Hepatocyte (in vitro differentiated cells): Measurements from ENCODE around the gene AK5. TPM values are rescaled to one million over a fixed set of nuclear protein-coding genes. Genes with fewer than 3 reads are reported as not detected.

ENCODE experiments used
- DNase-seq: peaks from one replicate; pipeline ENCODE4 v3.0.0-alpha.2; 2016; ENCODE audit warnings: low spot score
- H2AFZ ChIP-seq: fragments of 200-600 bp; sonication (generic); 2 replicates; pipeline ENCODE4 v1.6.0; 2016; ENCODE audit warnings: antibody characterized with exemption, mild to moderate bottlenecking
- H3K27ac ChIP-seq: fragments of 200-600 bp; sonication (generic); 2 replicates; pipeline ENCODE4 v1.5.1; 2016; ENCODE audit warnings: mild to moderate bottlenecking
- H3K27me3 ChIP-seq: fragments of 200-600 bp; sonication (generic); 2 replicates; pipeline ENCODE4 v1.6.1; 2016
- H3K36me3 ChIP-seq: fragments of 200-600 bp; sonication (generic); replicated peaks from 2 replicates; pipeline ENCODE4 v1.5.1; 2016; ENCODE audit warnings: low read depth; ENCODE audit not compliant: insufficient read depth
- H3K4me1 ChIP-seq: fragments of 200-600 bp; sonication (generic); 2 replicates; pipeline ENCODE4 v1.5.1; 2016; ENCODE audit warnings: mild to moderate bottlenecking, moderate library complexity; ENCODE audit not compliant: insufficient read depth
- H3K4me2 ChIP-seq: fragments of 200-600 bp; sonication (generic); 2 replicates; pipeline ENCODE4 v1.6.0; 2016
- H3K4me3 ChIP-seq: fragments of 200-600 bp; sonication (generic); 2 replicates; pipeline ENCODE4 v1.5.1; 2016; ENCODE audit warnings: mild to moderate bottlenecking
- H3K79me2 ChIP-seq: fragments of 200-600 bp; sonication (generic); 2 replicates; pipeline ENCODE4 v1.6.0; 2017; ENCODE audit warnings: mild to moderate bottlenecking
- H3K9me2 ChIP-seq: fragments of 200-600 bp; sonication (generic); replicated peaks from 2 replicates; pipeline ENCODE4 v1.6.0; 2017; ENCODE audit warnings: mild to moderate bottlenecking; ENCODE audit not compliant: insufficient read depth
- H3K9me3 ChIP-seq: fragments of 200-600 bp; sonication (generic); 2 replicates; pipeline ENCODE4 v1.5.1; 2016; ENCODE audit warnings: low read depth, mild to moderate bottlenecking
- H4K20me1 ChIP-seq: fragments of 200-600 bp; sonication (generic); 2 replicates; pipeline ENCODE4 v1.6.0; 2016; ENCODE audit warnings: mild to moderate bottlenecking; ENCODE audit not compliant: insufficient read depth, poor library complexity, severe bottlenecking
- EZH2 ChIP-seq: fragments of 200-600 bp; sonication (generic); IDR thresholded peaks from 2 replicates; pipeline ENCODE4 v1.6.1; 2016; ENCODE audit warnings: antibody characterized with exemption, mild to moderate bottlenecking, borderline replicate concordance
- EZH2phosphoT487 ChIP-seq: fragments of 200-600 bp; sonication (generic); IDR thresholded peaks from one replicate; pipeline ENCODE4 v1.6.1; 2018; ENCODE audit warnings: antibody characterized with exemption, mild to moderate bottlenecking, low read depth, moderate library complexity; ENCODE audit not compliant: unreplicated experiment, severe bottlenecking
- WGBS: methylation state at CpG from one replicate; pipeline ENCODE4 v1.1.6; 2016; ENCODE audit warnings: low lambda C conversion rate; ENCODE audit errors: missing lambda C conversion rate; 5-methylcytosine and 5-hydroxymethylcytosine counted together
- polyA plus RNA-seq: library from polyadenylated mRNA; unstranded; fragments of >200 nt; fragmentation: Nextera tagmentation; extraction: Ambion mirVana; gene quantifications from 2 replicates; pipeline ENCODE4 v1.2.1, GENCODE V29; 2016
- total RNA-seq: library from RNA; depleted of rRNA; stranded (reverse); fragments of >200 nt; gene quantifications from 2 replicates; pipeline ENCODE4 v1.2.3, GENCODE V29; 2014
- TF ChIP-seq, protein P1 (sequence below): fragments of 200-600 bp; sonication (generic); IDR thresholded peaks from 2 replicates; pipeline ENCODE4 v1.5.1; 2016; ENCODE audit warnings: antibody characterized with exemption, mild to moderate bottlenecking; ENCODE audit not compliant: poor library complexity

AK5 gene
- total and polyA plus RNA-seq, 2 experiments from 2014 or later, result 0.05 TPM; not detected in 1

DNA sequence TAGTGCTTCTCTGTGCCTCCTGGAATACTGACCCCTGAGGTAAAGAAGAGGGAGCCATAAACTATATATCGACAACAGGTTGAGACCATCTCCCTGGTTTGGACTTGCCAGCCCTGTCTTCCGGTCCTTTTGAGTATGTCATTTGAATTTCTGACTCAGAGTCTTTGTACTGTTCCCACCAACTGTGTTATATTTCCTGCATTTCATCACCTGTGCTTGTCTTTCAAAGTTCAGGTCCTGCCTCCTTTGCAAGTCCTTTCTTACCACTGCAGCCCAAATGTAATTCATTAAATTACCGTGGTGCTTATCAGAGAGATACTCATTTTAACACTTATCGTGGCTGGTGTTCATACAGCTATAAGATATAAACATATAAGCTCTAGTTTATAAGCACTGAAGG is 10.7 kb downstream of the AK5 start:
- Histone ChIP-seq H3K4me1 (no peaks in the 10 kb centered on the region), H3K79me2 (no peaks in the 10 kb centered on the region), H2AFZ (no peak overlapping the region), H3K27me3 (peaks cover 9% of the 10 kb centered on the region), H3K4me2 (no peak overlapping the region), H4K20me1 (no peaks in the 10 kb centered on the region), H3K4me3 (no peak overlapping the region), H3K9me3 (no peaks in the 10 kb centered on the region), H3K36me3 (no peaks in the 10 kb centered on the region), H3K27ac (no peak overlapping the region), H3K9me2 (no peaks in the 10 kb centered on the region)
- DNase-seq, result no peak
- WGBS, result 87% methylated on average over 4 of the region's 4 CpGs
- TF ChIP-seq, protein P1, sequence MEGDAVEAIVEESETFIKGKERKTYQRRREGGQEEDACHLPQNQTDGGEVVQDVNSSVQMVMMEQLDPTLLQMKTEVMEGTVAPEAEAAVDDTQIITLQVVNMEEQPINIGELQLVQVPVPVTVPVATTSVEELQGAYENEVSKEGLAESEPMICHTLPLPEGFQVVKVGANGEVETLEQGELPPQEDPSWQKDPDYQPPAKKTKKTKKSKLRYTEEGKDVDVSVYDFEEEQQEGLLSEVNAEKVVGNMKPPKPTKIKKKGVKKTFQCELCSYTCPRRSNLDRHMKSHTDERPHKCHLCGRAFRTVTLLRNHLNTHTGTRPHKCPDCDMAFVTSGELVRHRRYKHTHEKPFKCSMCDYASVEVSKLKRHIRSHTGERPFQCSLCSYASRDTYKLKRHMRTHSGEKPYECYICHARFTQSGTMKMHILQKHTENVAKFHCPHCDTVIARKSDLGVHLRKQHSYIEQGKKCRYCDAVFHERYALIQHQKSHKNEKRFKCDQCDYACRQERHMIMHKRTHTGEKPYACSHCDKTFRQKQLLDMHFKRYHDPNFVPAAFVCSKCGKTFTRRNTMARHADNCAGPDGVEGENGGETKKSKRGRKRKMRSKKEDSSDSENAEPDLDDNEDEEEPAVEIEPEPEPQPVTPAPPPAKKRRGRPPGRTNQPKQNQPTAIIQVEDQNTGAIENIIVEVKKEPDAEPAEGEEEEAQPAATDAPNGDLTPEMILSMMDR, result no peak
- TF ChIP-seq EZH2 (no peak), EZH2phosphoT487 (no peak)

DNA sequence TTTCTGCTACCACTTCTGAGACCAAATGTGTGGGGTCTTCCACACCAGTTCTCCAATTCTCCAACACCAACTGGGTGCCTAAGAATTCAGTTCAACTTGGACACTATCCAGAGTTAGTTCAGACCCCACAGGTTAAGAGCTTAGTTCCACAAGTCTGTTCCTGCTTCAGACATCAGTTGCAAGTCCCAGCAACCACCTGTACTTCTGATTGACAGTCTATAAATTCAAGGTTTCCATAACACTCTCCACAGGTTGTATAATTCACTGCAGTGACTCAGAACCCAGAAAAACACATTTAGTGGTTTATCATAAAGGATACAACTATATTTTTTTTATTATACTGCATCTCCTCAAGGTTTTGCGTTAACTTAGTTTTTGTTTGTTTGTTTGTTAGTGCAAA is 18.7 kb downstream of the AK5 start:
- Histone ChIP-seq H3K4me1 (no peaks in the 10 kb centered on the region), H3K27me3 (no peaks in the 10 kb centered on the region), H2AFZ (no peak overlapping the region), H3K9me2 (no peaks in the 10 kb centered on the region), H4K20me1 (no peaks in the 10 kb centered on the region), H3K36me3 (no peaks in the 10 kb centered on the region), H3K27ac (no peak overlapping the region), H3K4me2 (no peak overlapping the region), H3K9me3 (no peaks in the 10 kb centered on the region), H3K4me3 (no peak overlapping the region), H3K79me2 (no peaks in the 10 kb centered on the region)
- TF ChIP-seq EZH2phosphoT487 (no peak), EZH2 (no peak)
- TF ChIP-seq, protein P1, result no peak
- WGBS, result 92% methylated on average over 1 of the region's 1 CpG
- no peak for DNase-seq

DNA sequence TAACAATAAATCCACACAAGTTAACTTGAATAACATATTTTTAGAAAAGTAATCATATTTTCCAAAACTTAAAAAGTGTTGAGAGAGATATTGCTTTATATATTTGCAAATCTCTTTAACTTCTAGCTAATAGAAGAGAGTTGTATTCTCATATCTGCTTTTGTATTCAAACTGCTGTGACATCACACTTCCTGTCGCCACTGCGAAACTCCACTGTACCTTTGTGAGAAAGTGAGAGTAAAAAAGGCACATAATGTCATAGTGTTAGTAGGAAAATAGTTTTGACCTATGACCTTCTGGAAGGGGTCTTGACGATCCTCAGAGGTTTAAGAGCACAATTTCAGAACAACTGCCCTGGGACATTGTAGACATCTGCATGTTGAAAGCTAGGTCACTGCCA is 21.6 kb downstream of the AK5 start:
- Histone ChIP-seq H3K79me2 (no peaks in the 10 kb centered on the region), H3K9me2 (no peaks in the 10 kb centered on the region), H3K4me2 (no peak overlapping the region), H2AFZ (no peak overlapping the region), H3K27ac (no peak overlapping the region), H3K4me3 (no peak overlapping the region), H3K27me3 (no peaks in the 10 kb centered on the region), H3K36me3 (no peaks in the 10 kb centered on the region), H3K4me1 (no peaks in the 10 kb centered on the region), H3K9me3 (no peaks in the 10 kb centered on the region), H4K20me1 (no peaks in the 10 kb centered on the region)
- 64% methylated on average over 3 of the region's 3 CpGs for WGBS
- DNase-seq, result no peak
- TF ChIP-seq, protein P1, result no peak
- TF ChIP-seq EZH2 (no peak), EZH2phosphoT487 (no peak)
